Kidney epithelial cell (primary cell): ENCODE results near the gene PUM2. TPM values are rescaled to one million over a fixed set of nuclear protein-coding genes. Genes with fewer than 3 reads are reported as not detected.

Source experiments
- DNase-seq: peaks from one replicate; pipeline ENCODE4 v3.0.0-alpha.2; 2010; ENCODE audit warnings: low read depth
- H3K27me3 ChIP-seq: 2 replicates; pipeline ENCODE4 v1.6.0; 2011; ENCODE audit warnings: low read length; ENCODE audit not compliant: control insufficient read depth, insufficient read depth
- H3K36me3 ChIP-seq: 2 replicates; pipeline ENCODE4 v1.5.1; 2011; ENCODE audit warnings: low read length; ENCODE audit not compliant: control insufficient read depth, insufficient read depth
- H3K4me3 ChIP-seq: 2 replicates; pipeline ENCODE4 v1.5.1; 2011; ENCODE audit warnings: low read depth, mild to moderate bottlenecking, control low read depth, low read length
- total RNA-seq: library from RNA; depleted of rRNA; stranded (reverse); fragments of >200 nt; gene quantifications from 2 replicates; pipeline ENCODE4 v1.2.3, GENCODE V29; 2015
- TF ChIP-seq, protein P1 (sequence below): IDR thresholded peaks from 2 replicates; pipeline ENCODE4 v1.5.1; 2011; ENCODE audit warnings: mild to moderate bottlenecking, moderate library complexity, low read length, control low read depth, inconsistent platforms; ENCODE audit not compliant: insufficient read depth, poor library complexity, severe bottlenecking

PUM2 gene
- total RNA-seq, 1 donor from 2014 or later = 44.2 TPM

DNA sequence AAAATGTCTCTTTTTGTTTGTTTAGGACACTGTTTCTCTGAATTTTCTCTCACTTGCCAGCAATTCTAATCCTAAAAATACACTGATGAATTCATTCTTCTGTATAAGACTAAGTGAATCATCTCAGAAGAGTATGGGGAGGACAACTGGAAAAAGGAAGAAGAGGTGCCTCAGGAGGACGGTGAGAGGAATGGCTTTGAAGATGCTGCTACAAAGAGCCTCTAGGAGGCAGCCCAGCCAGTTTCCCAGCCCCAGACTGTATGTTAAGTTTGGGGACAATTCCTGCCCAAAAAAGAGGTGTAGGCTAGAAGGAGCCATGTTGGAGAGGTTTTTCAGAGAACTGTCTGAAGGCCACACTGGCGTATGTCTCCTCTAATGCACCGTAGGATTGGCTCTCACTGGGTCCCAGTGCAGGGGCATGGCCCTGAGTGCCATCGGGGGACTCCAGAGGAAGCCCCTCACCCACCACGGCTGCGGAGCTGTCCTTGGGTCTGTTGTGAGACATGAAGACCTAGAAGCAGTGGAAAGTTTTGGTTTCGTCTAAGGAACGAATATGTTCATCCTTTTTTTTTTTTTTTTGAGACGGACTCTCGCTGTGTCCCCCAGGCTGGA lies 122.6 kb downstream of the PUM2 start:
- DNase-seq = no peak
- Histone ChIP-seq H3K36me3 (no peaks in the 10 kb centered on the region), H3K4me3 (no peak overlapping the region), H3K27me3 (no peaks in the 10 kb centered on the region)
- TF ChIP-seq, protein P1, sequence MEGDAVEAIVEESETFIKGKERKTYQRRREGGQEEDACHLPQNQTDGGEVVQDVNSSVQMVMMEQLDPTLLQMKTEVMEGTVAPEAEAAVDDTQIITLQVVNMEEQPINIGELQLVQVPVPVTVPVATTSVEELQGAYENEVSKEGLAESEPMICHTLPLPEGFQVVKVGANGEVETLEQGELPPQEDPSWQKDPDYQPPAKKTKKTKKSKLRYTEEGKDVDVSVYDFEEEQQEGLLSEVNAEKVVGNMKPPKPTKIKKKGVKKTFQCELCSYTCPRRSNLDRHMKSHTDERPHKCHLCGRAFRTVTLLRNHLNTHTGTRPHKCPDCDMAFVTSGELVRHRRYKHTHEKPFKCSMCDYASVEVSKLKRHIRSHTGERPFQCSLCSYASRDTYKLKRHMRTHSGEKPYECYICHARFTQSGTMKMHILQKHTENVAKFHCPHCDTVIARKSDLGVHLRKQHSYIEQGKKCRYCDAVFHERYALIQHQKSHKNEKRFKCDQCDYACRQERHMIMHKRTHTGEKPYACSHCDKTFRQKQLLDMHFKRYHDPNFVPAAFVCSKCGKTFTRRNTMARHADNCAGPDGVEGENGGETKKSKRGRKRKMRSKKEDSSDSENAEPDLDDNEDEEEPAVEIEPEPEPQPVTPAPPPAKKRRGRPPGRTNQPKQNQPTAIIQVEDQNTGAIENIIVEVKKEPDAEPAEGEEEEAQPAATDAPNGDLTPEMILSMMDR = no peak

DNA sequence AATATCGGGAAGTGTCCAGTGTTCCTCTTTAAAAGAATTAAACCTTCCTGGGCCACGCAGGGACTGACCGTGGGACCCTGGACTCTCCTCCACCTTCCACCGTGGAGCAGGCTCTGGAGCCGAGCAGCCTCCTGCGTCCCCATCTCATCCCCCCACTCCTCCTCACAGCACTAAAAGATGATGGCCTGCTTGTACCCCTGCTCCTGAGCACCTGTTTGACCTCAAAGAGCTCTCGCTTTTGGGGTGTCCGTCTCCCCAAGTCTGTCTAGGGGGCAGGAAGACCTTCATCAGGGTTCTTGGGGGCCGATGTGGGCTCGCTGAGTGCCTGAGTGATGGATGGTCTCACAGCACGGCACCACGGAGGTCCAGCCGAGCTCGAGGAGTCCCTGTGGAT lies 124.5 kb downstream of the PUM2 start:
- no peaks in the 10 kb centered on the region for H3K27me3 ChIP-seq
- H3K4me3 ChIP-seq = no peak overlapping the region
- TF ChIP-seq, protein P1 = no peak
- H3K36me3 ChIP-seq = no peaks in the 10 kb centered on the region
- no peak for DNase-seq

DNA sequence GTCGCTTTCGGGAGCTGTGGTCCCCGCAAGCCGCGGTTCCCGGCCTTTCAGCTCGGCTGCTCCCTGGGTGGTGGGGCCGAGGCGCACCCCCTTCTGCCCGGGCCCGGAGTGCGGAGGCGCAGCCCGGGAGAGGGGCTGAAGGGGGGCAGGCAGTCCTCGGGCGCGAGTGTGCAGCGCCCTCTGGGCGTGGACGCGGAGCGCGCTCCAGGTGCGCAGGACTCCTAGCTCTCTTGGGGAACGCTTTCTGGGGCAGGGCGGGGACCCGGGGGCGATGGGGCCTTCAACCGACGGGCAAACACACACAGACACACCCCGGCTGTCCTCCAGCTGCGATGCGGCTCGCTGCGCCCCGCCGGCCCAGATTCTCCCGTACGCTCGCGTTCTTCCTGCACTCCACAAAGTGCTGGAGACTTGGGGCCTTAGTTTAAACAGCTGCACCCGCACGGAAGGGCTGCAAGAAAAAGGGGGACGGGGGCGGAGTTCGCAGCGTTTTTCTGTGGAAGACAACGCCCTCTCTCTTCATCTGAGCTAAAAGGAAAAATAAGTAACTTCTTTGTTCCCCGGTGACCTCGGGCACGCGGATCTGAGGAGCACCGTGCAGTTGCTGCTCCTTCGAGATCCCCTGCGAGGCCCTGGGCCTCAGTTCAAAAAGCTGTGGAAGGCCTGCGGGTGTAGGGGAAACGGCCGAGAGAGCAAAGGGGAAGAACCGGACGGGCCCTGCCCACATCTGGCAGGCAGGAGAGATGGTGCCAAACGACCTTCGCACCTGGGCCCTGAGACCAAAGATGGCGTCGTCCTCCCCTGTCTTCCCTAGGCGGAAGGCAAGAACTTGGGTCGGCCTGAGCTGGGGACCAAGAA lies 125.1 kb downstream of the PUM2 start:
- Histone ChIP-seq H3K27me3 (no peaks in the 10 kb centered on the region), H3K36me3 (no peaks in the 10 kb centered on the region), H3K4me3 (peak overlapping the region; percentile 73)
- TF ChIP-seq, protein P1 = peak; percentile 65
- DNase-seq = no peak

DNA sequence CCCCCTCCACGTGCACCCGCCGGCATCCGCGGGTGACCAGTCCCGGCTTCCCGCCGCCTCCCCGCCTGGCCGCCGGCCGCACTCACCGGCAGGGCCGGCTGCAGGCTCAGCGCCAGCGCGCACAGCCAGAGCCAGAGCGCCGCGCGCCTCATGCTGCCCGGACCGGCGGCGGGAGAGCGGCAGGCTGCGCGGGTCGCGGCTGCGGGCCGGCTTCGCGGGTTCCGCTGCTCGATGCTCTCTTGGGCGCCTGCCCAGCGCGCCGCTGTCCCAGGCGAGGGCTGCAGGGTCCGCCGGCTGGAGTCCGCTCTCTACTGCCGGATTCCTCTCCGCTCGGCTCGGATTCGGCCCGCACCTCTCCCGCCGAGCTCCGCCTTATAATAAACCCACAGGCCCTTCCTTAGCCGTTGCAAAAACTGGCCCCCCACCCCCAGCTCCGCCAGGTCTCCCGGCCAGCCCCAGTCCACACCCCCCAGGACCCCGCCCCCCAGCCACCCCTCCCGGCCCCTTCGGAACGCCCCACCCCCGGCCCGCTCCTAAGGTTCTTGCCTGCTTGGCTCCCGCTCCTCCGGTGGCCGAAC lies 125.8 kb downstream of the PUM2 start, which contains the start of gene SDC1:
Gene SDC1, minus strand, starts transcription at position 415 of the 578 bp plus-strand sequence. Its CDS starts 263 bp downstream, at position 152.
- TF ChIP-seq, protein P1 = no peak
- peak within 1 kb of the TSS; percentile 73 for H3K4me3 ChIP-seq
- DNase-seq = no peak
- no peaks in the 10 kb centered on the region for H3K36me3 ChIP-seq
- no peaks in the 10 kb centered on the region for H3K27me3 ChIP-seq

DNA sequence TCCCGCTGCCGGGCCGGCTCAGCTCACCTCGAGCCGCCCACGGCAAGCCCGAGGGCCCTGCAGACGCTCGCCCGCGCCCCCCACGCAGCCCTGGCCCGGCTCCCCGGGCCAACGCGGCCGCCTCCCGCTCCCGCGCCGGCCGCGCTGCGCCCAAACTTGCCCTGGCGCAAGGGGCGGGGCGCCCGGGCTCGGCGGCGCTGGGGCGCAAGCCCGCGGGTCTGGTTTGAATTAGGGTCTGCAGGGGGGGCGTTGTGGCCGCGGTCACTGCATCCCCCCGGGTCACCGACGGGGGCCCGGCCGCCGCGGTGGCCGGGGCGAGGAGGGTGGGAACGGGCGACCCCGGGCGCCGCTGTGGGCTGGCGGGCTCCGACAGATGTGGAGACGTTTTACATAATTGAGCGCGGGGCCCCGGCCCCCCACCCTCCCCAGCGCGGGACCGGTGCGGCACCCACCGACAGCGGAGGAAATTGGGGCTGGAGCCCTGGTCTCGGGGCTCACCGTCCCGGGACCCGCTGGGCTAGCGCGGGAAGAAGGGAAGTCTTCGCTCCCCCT lies 126.4 kb downstream of the PUM2 start:
- peak overlapping the region; percentile 73 for H3K4me3 ChIP-seq
- TF ChIP-seq, protein P1 = no peak
- DNase-seq = no peak
- H3K27me3 ChIP-seq = no peaks in the 10 kb centered on the region
- no peaks in the 10 kb centered on the region for H3K36me3 ChIP-seq
